HG03060 (cell line): ENCODE results near the gene SNX3.
"Not testable (repeated sequence)": the region's sequence is repeated elsewhere in the genome, so short reads cannot be mapped to it uniquely, and the experiment has no call there.

Experiments used
- ATAC-seq: cut with Tn5 transposase; IDR thresholded peaks from one replicate; pipeline ENCODE4 v1.9.1; 2021; ENCODE audit warnings: low read depth, moderate number of reproducible peaks; ENCODE audit not compliant: unreplicated experiment

SNX3 gene

DNA sequence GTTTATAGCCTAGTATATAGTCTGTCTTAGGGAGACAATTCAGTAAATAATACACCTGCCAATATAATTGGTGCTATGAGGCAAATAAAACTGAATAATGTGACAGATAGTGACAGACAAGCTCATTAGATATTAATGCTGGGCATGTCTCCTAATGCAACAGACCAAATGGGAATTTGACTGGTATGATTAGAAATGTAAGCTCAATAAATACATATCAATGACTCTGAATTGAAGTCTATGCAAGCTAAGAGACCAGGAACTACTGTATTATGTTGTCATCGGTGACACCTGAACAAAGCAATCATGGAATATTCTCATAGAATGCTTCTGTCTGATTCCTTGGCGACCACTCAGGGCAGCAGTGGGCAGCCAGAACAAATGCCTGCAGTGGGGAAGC lies 2.5 kb upstream of the SNX3 start:
- no peak for ATAC-seq

DNA sequence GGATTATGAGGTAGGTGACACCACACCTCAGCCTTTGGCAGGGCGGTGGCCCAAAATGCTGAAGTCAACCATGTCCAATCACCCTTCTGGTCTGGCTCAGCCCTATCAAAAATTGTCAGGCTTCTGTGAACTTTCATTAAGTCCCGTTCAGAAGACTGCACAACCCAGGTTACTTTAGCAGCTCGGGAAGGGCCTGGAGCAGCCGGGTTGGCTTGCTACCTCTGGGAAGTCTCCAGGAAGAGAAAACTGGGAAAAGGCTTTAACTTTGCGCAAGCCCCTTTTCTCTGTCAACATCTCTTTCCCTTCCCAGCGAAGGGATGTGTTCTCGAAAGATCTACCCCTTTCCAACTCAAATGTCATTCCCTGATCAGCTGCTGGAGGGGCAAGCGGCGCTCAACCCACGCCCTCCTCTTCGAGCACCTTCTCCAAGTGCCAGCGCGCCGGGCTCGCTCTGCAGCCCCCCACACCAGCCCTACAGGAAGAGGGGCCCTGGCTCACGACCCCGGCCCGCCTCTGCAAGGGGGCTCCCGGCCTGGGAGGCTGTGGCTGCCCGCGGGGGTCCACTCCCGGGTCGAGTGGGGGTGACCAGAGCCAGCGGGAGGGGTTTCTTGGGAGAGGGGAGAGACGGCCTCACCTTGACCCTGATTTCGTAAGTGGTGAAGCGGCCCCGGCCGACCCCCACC lies 573 bp downstream of the SNX3 start:
- ATAC-seq = no peak

DNA sequence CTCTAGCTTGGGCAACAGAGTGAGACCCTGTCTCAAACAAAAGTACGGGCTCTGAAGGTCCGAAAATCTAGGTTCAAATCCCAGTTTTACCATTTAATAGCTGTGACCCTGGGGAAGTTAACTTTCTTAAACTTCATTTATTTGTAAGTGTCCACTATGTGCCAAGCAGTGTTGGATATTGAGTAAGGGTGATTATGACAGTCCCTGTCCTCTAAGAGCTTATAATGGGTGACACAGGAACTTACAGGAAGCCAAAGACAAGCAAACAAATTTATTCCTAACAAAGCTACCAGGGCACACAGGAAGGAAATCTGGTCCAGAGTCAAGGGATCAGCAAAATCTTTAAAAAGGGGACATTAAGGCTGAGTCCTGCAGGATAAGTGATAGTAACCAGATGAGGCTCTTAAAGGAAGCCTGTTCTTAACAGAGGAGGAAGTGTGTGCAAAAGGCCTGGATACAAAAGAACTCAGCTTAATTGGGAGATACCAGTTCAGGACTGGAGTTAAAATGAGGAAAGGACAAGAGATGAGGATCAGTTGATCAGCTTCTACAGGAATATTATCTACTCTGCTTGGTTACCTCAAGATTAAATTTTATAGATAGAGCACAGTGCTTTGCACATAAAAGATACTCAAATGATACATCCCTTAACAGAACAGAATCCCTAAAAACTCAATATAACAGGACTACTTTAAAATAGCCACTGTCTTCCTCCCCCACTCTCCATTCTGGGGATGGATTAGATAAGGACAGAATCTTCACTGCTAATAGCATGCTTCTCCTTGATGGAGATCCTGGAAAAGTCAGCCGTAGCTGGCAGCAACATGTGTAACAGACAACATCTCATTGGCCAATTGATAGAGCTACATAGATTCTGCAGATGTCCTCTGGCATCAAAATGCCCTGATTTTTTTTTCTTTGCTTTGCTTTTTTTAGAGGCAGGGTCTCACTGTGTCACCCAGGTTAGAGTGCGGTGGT lies 6.1 kb downstream of the SNX3 start:
- no peak for ATAC-seq

DNA sequence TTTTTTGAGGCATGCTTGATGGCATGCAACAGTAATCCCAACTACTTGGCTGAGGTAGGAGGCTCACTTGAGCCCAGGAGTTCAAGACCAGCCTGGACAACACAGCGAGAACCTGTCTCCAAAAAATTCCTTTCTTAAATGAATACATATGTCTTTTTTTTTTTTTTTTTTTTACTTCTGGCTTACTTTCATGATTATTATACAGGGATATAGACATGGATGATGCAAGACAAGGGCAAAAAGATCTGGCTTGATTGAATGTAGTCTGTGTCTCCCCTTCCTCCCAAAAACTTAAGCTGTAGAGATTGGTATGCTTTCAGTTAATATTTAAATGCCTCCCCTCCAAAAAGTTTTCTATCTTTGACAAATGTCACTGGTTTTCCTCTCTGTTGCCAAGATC lies 7.6 kb downstream of the SNX3 start:
- ATAC-seq = no peak

DNA sequence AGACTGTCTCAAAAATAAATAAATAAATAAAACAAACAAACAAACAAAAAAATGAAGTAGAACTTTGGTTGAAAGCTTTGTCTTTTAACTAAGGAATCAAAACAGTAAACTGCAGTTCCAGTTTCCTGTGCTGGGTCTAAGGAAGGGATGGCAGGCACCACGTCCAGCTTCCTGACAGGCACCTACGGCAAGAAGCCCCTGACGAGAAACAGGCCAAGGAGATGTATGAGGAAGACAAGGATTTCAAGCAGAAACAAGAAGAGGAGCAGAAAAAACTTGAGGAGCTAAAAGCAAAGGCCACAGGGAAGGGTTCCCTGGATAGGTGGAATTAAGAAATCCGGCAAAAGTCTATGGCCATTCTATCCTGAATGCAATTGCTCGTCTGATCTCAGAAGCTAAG lies 8.8 kb downstream of the SNX3 start:
- no peak for ATAC-seq

DNA sequence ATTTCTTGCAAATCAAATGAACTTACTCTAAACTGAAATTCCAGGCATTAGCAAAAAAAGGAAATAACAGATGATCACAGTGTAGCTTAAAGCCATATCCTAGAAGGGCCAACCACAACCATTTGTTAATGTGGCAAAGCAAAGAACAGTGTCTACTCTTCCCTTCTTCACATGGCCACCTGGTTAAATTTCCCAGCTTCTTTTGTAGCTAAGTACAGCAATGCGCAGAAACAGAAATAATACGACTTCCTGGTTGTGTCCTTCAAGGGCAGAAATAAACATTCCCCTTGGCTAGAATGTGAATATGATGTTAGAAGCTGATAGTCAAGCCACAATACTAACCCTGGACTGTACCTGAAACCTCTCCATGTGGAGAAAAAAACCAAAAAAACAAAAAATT lies 9.6 kb downstream of the SNX3 start:
- ATAC-seq = no peak

DNA sequence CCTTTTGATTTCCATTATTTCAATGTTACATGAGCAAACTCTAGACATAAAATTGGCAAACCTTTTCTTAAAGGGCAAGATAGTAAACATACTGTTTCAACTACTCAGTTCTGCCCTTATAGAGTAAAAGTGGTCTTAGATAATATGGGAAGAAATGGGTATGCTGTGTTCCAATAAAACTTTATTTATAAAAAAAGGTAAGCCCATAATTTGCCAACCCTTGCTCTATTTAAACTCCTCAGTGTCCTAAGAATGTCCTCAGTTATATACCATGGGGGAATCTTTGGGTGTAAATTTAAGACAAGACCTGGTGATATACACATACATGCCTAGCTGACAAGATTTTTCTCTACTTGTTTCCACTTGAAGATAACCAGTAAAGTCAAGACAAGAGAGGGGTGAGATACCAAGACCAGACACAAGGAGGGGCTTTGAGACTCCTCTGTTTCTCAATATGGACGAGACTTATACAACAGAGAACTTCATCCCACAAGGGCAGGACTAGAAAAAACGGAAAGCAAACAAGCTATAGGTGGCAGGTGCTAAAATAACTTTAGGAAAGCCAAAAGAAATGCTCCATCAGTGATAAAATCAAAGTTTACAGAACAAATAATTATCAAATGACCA lies 10.5 kb downstream of the SNX3 start:
- ATAC-seq = no peak

DNA sequence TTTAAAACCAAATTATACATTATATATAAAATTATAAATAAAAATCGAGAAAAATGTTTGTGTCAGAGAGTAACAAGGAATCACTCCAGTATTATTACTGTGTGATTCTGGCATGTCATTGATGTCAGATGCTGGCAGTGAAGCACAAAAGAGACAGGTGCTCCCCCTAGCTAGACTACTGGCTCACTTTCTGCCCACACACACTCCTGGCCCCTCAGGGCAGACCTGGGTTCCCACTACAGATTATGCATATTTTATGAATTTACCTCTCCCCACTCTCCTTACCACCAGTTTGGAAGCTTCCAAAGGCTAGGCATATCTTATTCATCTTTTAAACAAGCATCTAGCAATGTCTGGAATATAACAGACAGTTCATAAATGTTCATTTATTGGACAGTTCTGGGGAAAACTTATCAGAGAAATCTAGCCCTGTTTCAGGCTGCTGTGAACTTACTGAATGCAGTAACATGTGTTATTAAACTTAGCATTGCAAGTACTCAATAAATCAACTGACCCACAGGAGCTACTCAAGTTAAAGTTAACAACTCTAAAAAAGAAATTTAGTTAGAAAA lies 12.8 kb downstream of the SNX3 start:
- ATAC-seq = no peak

DNA sequence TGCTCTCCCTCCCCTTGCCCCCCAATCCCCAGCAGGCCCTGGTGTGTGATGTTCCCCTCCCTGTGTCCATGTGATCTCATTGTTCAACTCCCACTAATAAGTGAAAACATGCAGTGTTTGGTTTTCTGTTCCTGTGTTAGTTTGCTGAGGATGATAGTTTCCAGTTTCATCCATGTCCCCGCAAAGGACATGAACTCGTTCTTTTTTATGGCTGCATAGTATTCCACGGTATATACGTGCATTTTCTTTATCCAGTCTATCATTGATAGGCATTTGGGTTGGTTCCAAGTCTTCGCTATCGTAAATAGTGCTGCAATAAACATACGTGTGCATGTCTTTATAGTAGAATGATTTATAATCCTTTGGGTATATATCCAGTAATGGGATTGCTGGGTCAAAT lies 15.7 kb downstream of the SNX3 start:
- not testable (repeated sequence) for ATAC-seq

DNA sequence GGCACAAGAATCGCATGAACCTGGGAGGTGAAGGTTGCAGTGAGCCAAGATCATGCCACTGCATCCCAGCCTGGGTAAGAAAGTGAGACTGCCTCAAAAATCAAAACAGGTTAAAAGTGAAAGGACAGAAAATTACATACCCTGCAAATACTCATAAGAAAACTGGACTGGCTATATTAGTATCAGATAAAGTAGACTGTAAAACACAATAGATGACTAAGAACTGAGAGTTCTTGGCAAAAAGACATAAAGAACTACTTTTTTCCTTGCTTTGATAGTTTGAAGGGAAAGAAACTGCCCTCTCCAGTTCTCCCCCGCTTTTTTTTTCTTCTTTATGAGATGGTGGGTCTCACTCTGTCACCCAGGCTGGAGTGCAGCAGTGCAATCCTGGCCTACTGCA lies 17.0 kb downstream of the SNX3 start:
- no peak for ATAC-seq

DNA sequence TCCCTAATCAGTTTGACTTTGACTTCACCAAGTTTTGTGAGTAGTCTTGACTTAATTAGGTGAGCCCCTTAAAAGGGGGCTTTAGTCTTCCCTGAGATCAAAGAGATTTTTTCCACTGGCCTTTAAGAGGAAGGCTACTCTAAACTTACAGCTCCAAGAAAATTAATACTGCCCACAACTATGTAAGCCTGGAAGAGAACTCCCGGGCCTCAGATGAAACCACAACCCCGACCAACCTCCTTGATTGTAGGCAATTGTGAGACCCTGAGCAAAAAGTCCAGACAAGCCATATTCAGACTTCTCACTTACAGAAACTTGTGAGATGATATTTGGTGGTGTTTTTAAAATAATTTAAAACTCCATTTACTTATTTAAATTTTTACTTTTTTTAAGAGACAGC lies 18.1 kb downstream of the SNX3 start:
- ATAC-seq = no peak

DNA sequence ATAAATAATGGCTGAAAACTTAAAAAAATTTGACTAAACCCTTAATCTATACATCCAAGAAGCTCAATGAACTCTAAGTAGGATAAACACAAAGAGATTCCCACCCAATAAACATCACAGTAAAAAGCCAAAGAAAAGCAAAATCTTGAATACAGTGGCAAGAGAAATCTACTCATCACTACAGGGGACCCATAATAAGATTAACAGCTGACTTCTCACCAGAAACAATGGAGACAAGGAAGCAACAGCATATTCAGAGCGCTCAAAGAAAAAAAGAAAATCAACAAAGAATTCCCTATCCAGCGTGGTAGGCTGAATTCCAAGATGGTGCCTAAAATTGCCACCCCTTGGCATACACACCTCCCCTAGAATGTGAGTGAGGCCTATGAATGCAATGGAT lies 18.6 kb downstream of the SNX3 start:
- no peak for ATAC-seq

DNA sequence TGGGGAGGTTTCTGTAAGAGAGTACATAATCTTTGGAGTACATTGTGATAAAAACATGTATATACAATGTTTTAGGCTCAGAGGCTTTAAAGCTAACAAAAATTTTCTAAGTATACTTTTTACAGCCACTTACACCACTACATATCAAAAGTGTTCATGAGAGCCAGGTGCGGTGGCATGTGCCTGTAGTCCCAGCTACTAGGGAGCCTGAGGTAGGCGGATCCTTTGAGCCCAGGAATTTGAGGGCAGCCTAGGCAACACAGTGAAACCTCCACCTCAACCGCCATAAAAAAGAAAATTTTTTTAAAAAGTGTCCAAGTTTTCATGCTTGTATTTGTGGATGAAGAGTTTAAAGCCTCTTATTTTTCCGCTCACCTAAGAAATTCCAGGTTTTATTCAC lies 22.5 kb downstream of the SNX3 start:
- ATAC-seq = no peak

DNA sequence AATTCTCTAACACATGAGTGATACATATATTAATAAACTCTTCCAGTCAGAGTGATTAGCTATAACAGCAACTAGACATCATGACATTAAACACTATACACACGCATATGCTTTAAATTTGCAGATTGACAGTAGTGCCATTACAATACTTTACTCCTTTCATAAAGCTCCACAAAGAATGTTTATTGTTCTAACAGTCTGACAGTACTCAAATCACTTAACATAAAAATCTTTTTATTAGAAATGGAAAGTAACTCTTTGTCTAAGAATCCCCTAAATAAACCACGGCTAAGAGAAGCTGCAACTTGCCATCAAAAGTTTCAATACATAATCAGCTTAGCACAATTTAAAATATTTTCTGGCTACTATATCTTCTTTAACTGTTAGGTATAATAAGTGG lies 24.0 kb downstream of the SNX3 start:
- ATAC-seq = no peak

DNA sequence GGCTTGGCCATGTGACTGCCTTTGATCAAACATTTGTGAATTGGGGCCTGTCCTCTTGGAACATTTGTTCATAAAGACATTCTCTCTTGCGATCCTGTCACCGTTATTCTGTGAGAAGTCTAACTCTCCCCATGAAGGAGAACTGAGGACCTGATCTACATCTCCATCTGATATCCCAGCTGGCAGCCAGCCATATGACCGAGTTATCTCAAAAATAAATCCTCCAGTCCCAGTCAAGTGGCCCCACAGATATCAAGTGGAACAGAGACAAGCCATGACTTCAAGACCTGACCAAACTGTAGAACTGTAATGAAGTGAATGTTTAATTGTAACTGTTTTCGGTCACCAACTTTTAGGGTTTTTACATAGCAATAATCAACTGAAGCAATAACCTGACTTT lies 25.7 kb downstream of the SNX3 start:
- ATAC-seq = no peak

DNA sequence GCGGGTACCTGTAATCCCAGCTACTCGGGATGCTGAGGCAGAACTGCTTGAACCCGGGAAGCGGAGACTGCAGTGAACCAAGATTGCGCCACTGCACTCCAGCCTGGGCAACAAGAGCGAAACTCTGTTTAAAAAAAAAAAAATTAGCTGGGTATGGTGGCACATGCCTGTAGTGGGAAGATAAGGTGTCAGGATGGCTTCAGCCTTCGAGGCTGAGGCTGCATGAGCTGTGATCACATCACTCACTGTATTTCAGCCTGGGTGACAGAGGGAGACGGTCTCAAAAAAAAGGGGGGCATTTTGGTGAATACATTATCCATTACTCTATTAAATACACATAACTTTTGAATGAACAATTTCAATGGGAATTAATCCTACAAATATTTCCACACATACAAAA lies 32.4 kb downstream of the SNX3 start:
- ATAC-seq = no peak

DNA sequence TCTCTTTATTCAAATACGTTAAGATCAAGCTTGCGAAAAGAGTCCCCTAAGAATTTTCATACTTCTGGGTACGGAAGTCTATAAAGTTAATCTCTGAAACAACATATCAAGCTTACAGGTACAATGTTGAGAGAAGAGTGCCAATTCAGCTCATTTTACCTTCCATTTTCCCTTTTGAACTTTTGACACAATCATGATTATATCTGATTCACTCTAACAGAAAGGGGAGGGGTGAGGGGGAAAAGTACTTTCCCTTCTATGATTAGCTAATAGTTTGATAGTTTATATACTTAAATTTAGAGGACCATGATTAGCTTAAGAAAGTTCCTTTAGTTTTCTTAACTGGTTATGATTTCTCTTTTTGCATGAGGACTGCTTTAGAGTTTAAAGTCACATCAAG lies 33.5 kb downstream of the SNX3 start:
- ATAC-seq = no peak

DNA sequence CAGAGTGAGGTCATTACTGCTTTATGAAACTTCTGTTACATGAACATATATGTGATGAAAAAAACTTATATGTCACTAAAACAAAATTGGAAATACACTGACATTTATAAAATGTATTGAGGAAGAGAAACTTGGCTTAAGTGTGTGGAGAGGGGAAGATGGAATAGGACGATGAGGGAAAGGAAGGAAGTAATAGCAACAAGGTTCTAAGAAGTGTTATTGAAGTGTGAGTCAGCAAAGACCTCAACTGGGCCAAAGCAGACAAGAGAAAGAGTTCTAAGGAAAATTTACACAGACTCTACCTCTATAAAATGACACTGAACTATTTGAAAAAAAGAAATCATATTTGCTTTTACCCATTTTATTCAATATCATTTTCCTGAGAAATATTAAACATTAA lies 38.3 kb downstream of the SNX3 start:
- ATAC-seq = no peak

DNA sequence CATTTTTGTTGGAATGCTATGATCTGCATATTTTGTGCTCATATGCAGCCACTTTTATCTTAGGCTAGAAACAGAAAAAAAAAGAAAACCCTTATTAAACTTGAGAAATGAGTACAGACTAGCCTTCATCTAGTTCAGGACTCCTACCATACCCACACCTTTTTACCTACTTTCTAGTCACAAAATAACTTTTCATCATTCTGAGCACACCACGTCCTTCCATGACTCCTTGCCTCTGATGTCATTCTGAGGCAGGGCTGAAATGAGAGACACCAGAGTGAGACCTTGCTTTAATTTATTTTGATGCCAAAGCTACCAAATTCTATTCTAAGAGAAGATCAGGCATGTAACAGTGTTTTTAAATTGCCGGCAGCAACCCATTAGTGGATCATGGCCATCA lies 38.8 kb downstream of the SNX3 start:
- no peak for ATAC-seq

DNA sequence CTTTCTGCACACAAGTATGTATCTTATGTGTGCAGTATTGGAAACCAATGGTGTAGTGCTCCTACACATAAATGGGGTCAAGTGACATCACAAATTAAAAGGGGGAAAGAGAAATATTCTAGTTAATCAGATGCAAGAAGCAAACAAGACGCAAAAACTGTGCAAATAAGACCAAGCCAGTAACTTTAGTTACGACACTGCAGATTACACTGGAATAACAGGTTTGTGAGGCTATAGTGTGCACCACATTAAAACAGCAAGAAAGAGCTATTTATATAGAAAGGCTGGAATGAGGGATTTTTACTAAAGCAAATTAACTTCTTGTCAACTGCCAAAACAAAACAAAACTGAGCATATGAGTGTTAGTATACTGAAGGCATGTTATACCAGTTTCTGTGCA lies 49.2 kb downstream of the SNX3 start:
- ATAC-seq = no peak

DNA sequence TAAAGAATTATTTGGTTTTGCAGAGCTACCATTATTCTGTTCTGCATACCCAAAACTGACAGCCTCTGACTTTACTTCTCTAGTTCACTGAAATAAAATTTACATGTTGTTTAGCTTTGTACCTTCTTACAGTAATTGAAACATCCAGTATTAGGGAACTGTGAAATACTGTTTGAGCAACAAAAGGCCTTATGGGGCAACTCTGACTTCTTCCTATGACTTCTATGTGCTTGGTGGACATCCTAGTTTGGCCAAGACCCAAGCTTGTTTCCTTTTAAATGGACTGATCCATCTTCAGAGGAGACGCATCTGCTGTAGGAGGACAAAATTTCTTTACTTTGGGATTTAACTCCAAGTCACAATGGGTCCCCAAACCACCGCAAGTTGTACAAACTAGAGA lies 50.3 kb downstream of the SNX3 start:
- ATAC-seq = no peak
